Keratinocyte (primary cell): ENCODE data around the gene GOSR1. TPM values are rescaled to one million over a fixed set of nuclear protein-coding genes. Genes with fewer than 3 reads are reported as not detected.

Source experiments
- DNase-seq: peaks from one replicate; pipeline ENCODE4 v3.0.0-alpha.2; 2011; ENCODE audit warnings: low read depth, missing footprints, low spot score
- FAIRE-seq: peaks from 2 replicates; lab custom pipeline; 2011; peaks lifted over from hg19 to GRCh38; lab: Jason Lieb, UNC
- H2AFZ ChIP-seq: 2 replicates; pipeline ENCODE4 v1.6.0; 2012; ENCODE audit warnings: low read length, control low read depth, inconsistent platforms; ENCODE audit not compliant: control insufficient read depth
- H3K27ac ChIP-seq: 2 replicates; pipeline ENCODE4 v1.5.1; 2011; ENCODE audit warnings: low read length; ENCODE audit not compliant: control insufficient read depth, insufficient read depth
- H3K27me3 ChIP-seq: 3 replicates; pipeline ENCODE4 v1.6.0; 2011; ENCODE audit warnings: low read length; ENCODE audit not compliant: control insufficient read depth, insufficient read depth; ENCODE audit errors: extremely low read depth
- H3K36me3 ChIP-seq, 2 experiments: 2 replicates in 1 of 2; 3 replicates in 1 of 2; pipeline ENCODE4 v1.5.1; 2011; ENCODE audit warnings: low read length in 2 of 2, mild to moderate bottlenecking in 1 of 2; ENCODE audit not compliant: control insufficient read depth in 2 of 2, insufficient read depth in 2 of 2; ENCODE audit errors: extremely low read depth in 1 of 2
- H3K4me1 ChIP-seq: 3 replicates; pipeline ENCODE4 v1.5.1; 2011; ENCODE audit warnings: low read length; ENCODE audit not compliant: control insufficient read depth, insufficient read depth; ENCODE audit errors: extremely low read depth
- H3K4me2 ChIP-seq: 3 replicates; pipeline ENCODE4 v1.6.0; 2011; ENCODE audit warnings: low read depth, low read length; ENCODE audit not compliant: control insufficient read depth, insufficient read depth; ENCODE audit errors: extremely low read depth
- H3K4me3 ChIP-seq, 3 experiments: fragments of 200-600 bp in 1 of 3; sonication (generic) in 1 of 3; 2 replicates in 2 of 3; 3 replicates in 1 of 3; pipeline ENCODE4 v1.5.1; 2011 to 2016; ENCODE audit warnings: low read length in 3 of 3, mild to moderate bottlenecking in 3 of 3, control low read depth in 2 of 3, inconsistent platforms in 1 of 3, low read depth in 1 of 3, mixed read lengths in 1 of 3, mixed run types in 1 of 3, moderate library complexity in 1 of 3; ENCODE audit not compliant: control insufficient read depth in 2 of 3, insufficient read depth in 2 of 3; ENCODE audit errors: extremely low read depth in 1 of 3
- H3K79me2 ChIP-seq: 2 replicates; pipeline ENCODE4 v1.6.0; 2012; ENCODE audit warnings: low read length; ENCODE audit not compliant: control insufficient read depth, insufficient read depth
- H3K9ac ChIP-seq: 3 replicates; pipeline ENCODE4 v1.6.0; 2011; ENCODE audit warnings: low read length; ENCODE audit not compliant: control insufficient read depth, insufficient read depth; ENCODE audit errors: extremely low read depth
- H3K9me1 ChIP-seq: 3 replicates; pipeline ENCODE4 v1.6.0; 2011; ENCODE audit warnings: low read length; ENCODE audit not compliant: control insufficient read depth, insufficient read depth; ENCODE audit errors: extremely low read depth
- H3K9me3 ChIP-seq: 2 replicates; pipeline ENCODE4 v1.5.1; 2012; ENCODE audit warnings: low read depth, low read length; ENCODE audit not compliant: control insufficient read depth
- H4K20me1 ChIP-seq: 3 replicates; pipeline ENCODE4 v1.6.0; 2011; ENCODE audit warnings: low read length; ENCODE audit not compliant: control insufficient read depth, insufficient read depth; ENCODE audit errors: extremely low read depth
- CTCF ChIP-seq, 3 experiments: IDR thresholded peaks in 1 of 3; conservative IDR thresholded peaks in 1 of 3; optimal IDR thresholded peaks in 1 of 3; 2 replicates in 2 of 3; 3 replicates in 1 of 3; pipeline versions ENCODE3 to v1.5.1; 2011; ENCODE audit warnings: low read length in 3 of 3, mild to moderate bottlenecking in 3 of 3, moderate library complexity in 2 of 3, control low read depth in 1 of 3, inconsistent platforms in 1 of 3; ENCODE audit not compliant: insufficient read depth in 2 of 3; ENCODE audit errors: extremely low read depth in 1 of 3
- EZH2 ChIP-seq: IDR thresholded peaks from one replicate; pipeline ENCODE4 v1.6.1; 2012; ENCODE audit warnings: inconsistent platforms, mild to moderate bottlenecking, low read length, moderate library complexity
- dilution Hi-C: fragments of 300-500 bp; cut with MboI; formaldehyde crosslinking; loops from one replicate; pipeline ENCODE4 v1.7.0; 2020; ENCODE audit warnings: low sequenced_read_pairs; ENCODE audit not compliant: extremely low pct_ligation_motif_present
- polyA plus RNA-seq, 5 experiments: library from polyadenylated mRNA; depleted of rRNA in 3 of 5; stranded (reverse) in 3 of 5; stranded (forward) in 1 of 5; unstranded in 1 of 5; fragments of >200 nt; gene quantifications; 1 replicate in 1 of 5; 2 replicates in 3 of 5; 3 replicates in 1 of 5; pipeline versions ENCODE4 v1.2.1 to v1.2.3, GENCODE V29; 2011 to 2012; ENCODE audit warnings: missing spikeins in 2 of 5, low read depth in 1 of 5, low replicate concordance in 1 of 5

GOSR1 gene
- polyA plus RNA-seq, 1 donor (not counting 4 experiments of a cell fraction or from before 2014, with no cell fraction given): 24.5 TPM

DNA sequence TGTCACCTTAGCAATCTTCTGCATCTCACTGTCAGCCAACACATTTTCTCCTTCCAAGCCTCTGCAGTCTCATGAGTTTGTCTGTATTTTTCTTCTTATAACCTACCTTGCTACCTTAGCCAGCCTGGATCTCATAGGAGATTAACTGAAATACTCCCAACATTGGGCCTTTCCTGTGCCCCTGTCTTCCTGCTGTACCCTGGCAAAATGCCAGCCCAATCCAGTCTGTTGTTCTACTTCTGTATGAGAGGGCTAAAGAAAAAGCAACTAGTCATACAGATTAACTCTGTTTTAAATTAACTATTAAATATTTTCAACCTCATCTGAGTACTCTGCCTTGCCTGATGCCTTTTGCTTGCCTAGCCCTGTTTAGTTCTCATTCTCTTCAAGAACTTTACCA is 18.4 kb downstream of the GOSR1 start:
- no peak for TF ChIP-seq EZH2
- no peak for TF ChIP-seq CTCF (optimal IDR thresholded peaks at IDR 0.05 in 1 of 3, IDR thresholded peaks at IDR 0.05 in 1 of 3, conservative IDR thresholded peaks at IDR 0.05 in 1 of 3; ENCODE audit: extremely low read depth in 1 of 3, insufficient read depth in 2 of 3, low read length in 3 of 3)
- no peak overlapping the region for H2AFZ ChIP-seq
- dilution Hi-C loops: no loop called here

DNA sequence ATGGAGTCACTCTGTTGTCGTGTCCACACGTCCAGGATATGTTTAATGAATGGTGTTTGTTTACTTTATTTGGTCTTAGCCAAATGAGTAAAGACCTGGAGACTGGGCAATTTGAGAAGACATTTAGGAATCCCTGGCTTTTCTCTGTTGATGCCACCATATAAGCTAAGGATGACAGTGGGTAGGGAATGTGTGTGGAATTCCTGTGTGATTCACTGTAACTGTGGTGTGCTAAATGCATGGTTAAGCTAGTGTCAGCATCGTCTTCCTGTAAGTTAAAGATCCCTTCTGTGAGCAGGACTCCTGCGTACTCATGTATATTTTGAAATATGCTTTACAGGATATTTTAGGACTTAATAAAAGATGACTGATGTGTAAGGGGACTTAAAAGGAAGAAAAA is 26.4 kb downstream of the GOSR1 start:
- dilution Hi-C loops: no loop called here
- H3K4me3 ChIP-seq: no peak overlapping the region
- no peaks in the 10 kb centered on the region for H3K9me3 ChIP-seq
- no peaks in the 10 kb centered on the region for H3K27me3 ChIP-seq
- no peaks in the 10 kb centered on the region for H3K9me1 ChIP-seq
- H4K20me1 ChIP-seq: no peaks in the 10 kb centered on the region
- no peak for TF ChIP-seq EZH2
- no peak for TF ChIP-seq CTCF (optimal IDR thresholded peaks at IDR 0.05 in 1 of 3, IDR thresholded peaks at IDR 0.05 in 1 of 3, conservative IDR thresholded peaks at IDR 0.05 in 1 of 3; ENCODE audit: extremely low read depth in 1 of 3, insufficient read depth in 2 of 3, low read length in 3 of 3)
- H3K79me2 ChIP-seq: no peaks in the 10 kb centered on the region
- H2AFZ ChIP-seq: no peak overlapping the region
- no peak overlapping the region for H3K4me2 ChIP-seq
- DNase-seq (no peak), FAIRE-seq (peak; percentile 5)
- no peak overlapping the region for H3K27ac ChIP-seq
- H3K4me1 ChIP-seq: no peaks in the 10 kb centered on the region
- H3K36me3 ChIP-seq: peaks cover 5 to 7% of the 10 kb centered on the region in 2 experiments
- H3K9ac ChIP-seq: no peak overlapping the region

More for the DNA sequence above, 18.4 kb downstream of the GOSR1 start:
- H3K4me1 ChIP-seq: no peaks in the 10 kb centered on the region
- no peak overlapping the region for H3K4me3 ChIP-seq
- H3K79me2 ChIP-seq: no peaks in the 10 kb centered on the region
- H4K20me1 ChIP-seq: no peaks in the 10 kb centered on the region
- no peak overlapping the region for H3K27ac ChIP-seq
- no peak overlapping the region for H3K9ac ChIP-seq
- no peaks in the 10 kb centered on the region for H3K9me3 ChIP-seq
- DNase-seq: no peak
- no peaks in the 10 kb centered on the region for H3K27me3 ChIP-seq
- H3K4me2 ChIP-seq: no peak overlapping the region
- no peaks in the 10 kb centered on the region for H3K9me1 ChIP-seq
- no peak for FAIRE-seq
- H3K36me3 ChIP-seq: peaks cover 11 to 16% of the 10 kb centered on the region in 2 experiments
